AML-193 (cell line): ENCODE measurements around the gene RSRC1.
"Not testable (repeated sequence)": the region's sequence is repeated elsewhere in the genome, so short reads cannot be mapped to it uniquely, and the experiment has no call there.

Source experiments
- DNase-seq, 2 experiments: peaks; one replicate each; lab custom pipeline; 2025; lab: John Stamatoyannopoulos, UW

Gene RSRC1

DNA sequence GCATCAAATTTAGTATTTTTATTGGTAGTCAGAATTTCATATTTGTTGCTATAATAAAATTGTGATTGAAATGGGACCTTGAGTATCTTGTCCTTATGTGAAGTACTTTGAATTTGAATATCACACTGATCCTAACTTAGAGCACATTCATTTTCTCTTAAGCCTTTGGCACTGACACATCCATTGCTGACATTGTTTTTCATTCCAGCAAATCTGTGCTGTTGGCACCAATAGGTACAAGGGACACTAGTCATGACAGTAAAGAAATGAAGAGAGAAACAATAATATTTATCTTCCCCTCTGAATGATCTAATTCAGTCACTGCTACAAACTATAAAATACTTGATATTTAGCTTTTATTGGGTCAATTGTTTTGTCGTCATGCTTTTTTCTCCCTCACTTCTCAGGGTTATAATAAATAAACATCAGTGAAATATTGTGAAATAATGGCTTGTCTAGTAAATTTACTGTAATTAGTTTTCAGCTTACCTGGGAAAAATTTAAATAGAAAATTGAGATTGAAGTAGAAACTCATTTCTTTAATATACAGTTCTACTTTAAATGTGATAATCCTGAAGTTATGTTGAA, 294.3 kb downstream of the RSRC1 start:
- DNase-seq = no peak

- no peak for DNase-seq
Observed at GRCh38 chr3:158405507-158405906, 295.6 kb downstream of the RSRC1 start.

DNA sequence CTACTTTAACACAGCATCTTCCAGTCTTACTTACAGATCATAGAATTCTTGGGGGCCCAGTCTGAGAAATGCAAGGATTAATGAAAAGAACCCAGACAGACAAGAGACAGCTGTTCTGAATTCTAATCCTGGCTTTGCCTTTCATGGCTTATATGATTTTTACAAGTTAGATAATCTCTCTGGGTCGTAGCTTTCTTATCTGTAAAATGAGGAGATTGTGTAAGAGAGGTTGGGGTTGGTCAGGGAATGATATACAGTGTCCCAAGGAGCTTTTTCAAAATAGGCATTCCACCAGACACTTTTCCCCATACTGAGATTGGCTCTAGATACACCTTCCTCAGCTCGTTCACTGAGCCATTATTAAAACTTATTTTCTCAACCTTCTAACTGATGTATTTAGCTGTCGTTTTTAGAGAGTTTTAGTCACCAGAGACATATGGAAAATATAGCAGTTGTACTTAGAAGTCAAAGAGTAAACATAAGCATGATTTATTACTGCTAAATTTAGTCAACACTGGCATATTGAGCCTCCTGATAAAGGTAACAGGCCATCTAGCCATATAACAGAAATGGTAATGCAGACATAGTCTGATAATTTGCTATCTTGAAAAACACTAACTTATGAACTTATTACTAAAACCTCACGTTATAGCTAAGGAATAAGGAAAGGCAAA, 298.1 kb downstream of the RSRC1 start:
- no peak for DNase-seq

GRCh38 chr3:158408518-158408897, 298.6 kb downstream of the RSRC1 start:
- DNase-seq = not testable (repeated sequence)

GRCh38 chr3:158418035-158418434, 308.1 kb downstream of the RSRC1 start:
- no peak for DNase-seq

DNA sequence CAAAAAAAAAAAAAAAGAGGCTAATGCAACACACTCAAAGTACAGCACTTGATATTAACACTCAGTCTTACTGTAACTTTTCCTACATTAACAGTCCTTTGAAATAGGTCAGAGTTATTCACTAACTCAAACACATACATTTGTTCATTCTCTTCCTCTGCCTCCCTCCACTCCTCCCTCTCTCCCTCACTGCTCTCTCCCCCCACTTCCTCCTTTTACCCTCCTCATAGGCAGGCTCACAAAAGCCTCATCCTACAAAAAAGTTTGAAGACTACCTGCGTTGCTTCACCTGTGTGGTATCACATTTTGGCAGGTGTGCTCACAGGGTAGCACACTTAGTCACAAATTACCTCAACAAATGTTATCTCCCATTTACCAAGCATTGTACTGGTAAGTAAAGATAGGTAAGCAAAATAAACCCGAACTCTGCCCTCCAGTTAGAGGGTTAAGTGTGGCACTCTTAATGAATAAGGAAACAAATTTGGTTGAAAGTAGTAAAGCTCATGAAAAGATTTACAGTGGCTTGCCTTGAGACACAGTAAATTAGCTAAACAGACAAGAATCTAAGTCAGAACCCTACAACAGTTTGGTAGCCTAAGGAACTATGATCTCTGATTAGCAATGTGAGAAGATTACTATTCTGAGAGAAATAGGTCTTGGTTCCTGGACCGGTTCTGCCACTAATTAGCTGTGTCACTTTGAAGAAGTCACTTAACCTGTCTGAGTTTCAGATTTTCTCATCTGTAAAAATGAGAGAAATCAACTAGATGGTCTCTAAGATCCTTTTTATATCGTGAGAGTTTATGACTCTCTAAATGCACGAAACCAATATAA, 310.1 kb downstream of the RSRC1 start:
- no peak for DNase-seq

GRCh38 chr3:158420654-158421396, 310.9 kb downstream of the RSRC1 start:
- no peak for DNase-seq

DNA sequence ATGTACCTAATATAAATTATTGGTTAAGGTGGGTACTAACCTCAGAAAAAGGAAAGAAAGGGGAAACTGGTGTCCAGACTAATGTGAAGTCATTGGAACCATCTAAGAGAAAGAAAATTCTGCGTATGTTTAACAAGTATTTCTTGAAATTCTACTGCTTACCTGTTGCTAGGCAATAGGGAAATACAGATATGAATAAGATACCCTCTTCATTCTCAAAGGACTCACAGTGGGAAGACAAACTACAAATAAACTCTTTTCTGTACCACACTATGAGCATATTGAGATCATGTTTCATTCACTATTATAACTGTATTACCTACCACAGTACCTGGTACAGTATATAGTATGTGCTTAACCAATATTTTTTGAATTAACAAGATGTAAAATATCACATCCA, 320.6 kb downstream of the RSRC1 start:
- no peak for DNase-seq

- DNase-seq = no peak
Observed at GRCh38 chr3:158430968-158431367, 321.1 kb downstream of the RSRC1 start.

GRCh38 chr3:158431829-158432228, 321.9 kb downstream of the RSRC1 start:
- no peak for DNase-seq

GRCh38 chr3:158434412-158435038, 324.6 kb downstream of the RSRC1 start:
- DNase-seq = peak; percentile 72 to 73

- DNase-seq = no peak
Observed at GRCh38 chr3:158443632-158444031, 333.7 kb downstream of the RSRC1 start.

- DNase-seq = no peak
Observed at GRCh38 chr3:158447408-158447807, 337.5 kb downstream of the RSRC1 start.

GRCh38 chr3:158451405-158452055, 341.6 kb downstream of the RSRC1 start:
- DNase-seq = peak; percentile 58 to 66

DNA sequence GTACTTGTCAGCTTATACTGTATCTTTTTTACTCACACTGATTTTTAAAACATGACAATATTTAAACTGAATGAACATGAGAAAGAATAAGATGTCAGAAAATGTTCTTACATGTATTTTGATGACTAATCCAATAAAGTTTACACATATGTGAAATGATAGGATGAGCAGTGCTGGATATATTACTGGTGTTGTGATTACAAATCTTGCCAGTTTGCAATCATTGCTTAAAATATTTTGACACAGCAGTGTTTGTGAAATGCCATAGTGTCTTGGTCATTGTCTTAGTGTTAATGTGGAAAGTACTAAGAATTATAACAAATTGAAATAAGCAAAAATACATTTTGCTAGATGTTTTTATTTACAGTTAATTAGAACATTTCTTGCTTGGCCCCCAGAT, 342.4 kb downstream of the RSRC1 start:
- DNase-seq = no peak

DNA sequence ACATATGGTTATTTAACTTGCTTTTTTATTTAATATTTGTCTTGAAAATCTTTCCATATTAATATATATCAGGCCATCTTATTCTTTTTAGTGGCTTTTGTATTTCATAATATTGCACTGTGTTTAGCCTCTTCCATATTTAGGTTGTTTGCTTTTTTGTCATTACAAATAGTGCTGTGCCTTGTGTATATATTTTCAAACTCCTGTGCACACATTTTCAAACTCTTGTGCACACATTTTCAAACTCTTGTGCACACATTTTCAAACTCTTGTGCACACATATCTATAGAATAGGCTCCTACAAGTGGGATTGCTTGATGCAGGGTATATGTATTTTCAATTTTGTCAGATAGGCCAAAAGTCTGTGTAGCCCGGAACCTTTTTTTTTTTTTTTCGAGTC, 343.1 kb downstream of the RSRC1 start:
- DNase-seq = no peak

- DNase-seq = no peak
Observed at GRCh38 chr3:158453865-158454264, 344.0 kb downstream of the RSRC1 start.

DNA sequence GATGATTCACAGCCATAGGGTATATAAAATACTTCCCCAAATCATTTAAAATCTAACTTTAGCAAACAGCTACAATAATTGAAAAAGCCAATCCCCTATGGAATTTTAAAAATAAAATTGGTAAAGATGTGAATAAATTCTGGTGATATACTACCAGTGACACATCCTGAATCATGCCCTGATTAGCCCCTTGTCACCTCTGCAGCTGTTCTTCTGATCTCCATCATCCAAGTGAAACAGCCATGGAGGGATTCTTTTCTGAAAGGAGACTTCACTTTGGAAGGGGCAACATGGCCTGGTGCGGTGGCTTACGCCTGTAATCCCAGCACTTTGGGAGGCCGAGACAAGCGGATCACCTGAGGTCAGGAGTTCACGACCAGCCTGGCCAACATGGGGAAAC, 345.5 kb downstream of the RSRC1 start:
- no peak for DNase-seq

DNA sequence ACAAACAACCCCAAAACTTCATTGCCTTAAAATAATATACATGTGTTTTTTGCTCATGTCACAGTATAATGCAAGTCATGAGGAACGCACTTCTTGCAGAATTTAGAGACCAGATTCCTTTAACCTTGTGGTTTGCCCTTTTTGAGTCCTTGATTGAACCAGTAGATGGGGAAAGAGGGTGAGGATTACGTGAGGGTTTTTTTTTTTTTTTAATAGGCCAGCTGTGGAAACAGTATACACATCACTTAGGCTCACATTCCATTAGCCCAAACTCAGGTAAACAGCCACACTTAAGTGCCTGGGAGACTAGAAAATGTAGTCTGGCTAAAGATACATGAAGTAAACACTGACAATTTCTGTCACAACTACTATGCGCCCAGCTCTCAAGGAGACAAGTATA, 346.2 kb downstream of the RSRC1 start:
- DNase-seq = no peak

DNA sequence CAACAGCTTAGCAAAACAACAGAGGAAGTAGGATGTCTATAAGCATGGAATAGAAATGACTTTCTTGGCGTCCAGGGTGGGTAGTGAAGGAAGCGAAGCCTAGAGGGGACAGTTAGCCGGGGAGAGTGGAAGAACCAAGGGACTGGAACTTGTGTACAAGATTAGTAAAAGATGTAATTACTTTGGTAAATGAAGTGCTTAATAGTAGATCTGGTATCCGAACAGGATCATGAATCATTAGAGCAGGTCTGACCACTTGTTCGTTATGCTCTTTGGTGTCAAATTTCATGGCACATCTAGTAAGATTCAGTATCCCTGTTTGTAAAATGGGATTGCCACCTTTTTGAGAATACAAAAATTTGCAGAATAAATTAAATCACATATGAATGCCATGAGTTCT, 348.6 kb downstream of the RSRC1 start:
- no peak for DNase-seq

GRCh38 chr3:158460926-158461325, 351.0 kb downstream of the RSRC1 start:
- DNase-seq = peak; percentile 38 to 42
